SK-N-SH (cell line): Measurements from ENCODE around the gene METTL24. TPM values are rescaled to one million over a fixed set of nuclear protein-coding genes. Genes with fewer than 3 reads are reported as not detected.

ENCODE experiments used
- CTCF ChIA-PET: fragments of 300-600, 350-600 bp; formaldehyde crosslinking; extraction: SDS; loops from one replicate; lab custom pipeline; 2021; lab: Yijun Ruan, JAX
- POLR2A ChIA-PET: fragments of 350-600 bp; sonication (Branson Sonifier 250); formaldehyde crosslinking; extraction: SDS; loops from one replicate; lab custom pipeline; 2020; ENCODE audit warnings: antibody characterized with exemption, inconsistent platforms; lab: Yijun Ruan, JAX
- DNase-seq: peaks from one replicate; pipeline ENCODE4 v3.0.0; 2012
- H2AFZ ChIP-seq: fragments of 200-600 bp; sonication (generic); 2 replicates; pipeline ENCODE4 v1.8.1; 2016; ENCODE audit warnings: antibody characterized with exemption, mild to moderate bottlenecking, low read depth
- H3F3A ChIP-seq: fragments of 200-600 bp; sonication (generic); replicated peaks from 2 replicates; pipeline ENCODE3; 2016; ENCODE audit warnings: antibody characterized with exemption, mild to moderate bottlenecking; ENCODE audit not compliant: insufficient read depth
- H3K27ac ChIP-seq, 2 experiments: fragments of 200-500 bp in 1 of 2; fragments of 200-600 bp in 1 of 2; sonication (Bioruptor generic) in 1 of 2; sonication (generic), shearing (Covaris generic) in 1 of 2; 2 replicates each; pipeline versions ENCODE4 v1.5.1 to v1.6.1; 2014 to 2016; ENCODE audit warnings: low read depth in 2 of 2, inconsistent platforms in 1 of 2, low read length in 1 of 2, mild to moderate bottlenecking in 1 of 2, mixed read lengths in 1 of 2
- H3K27me3 ChIP-seq: fragments of 200-600 bp; sonication (generic), shearing (Covaris generic); 2 replicates; pipeline ENCODE4 v1.6.1; 2016; ENCODE audit warnings: mixed run types; ENCODE audit not compliant: insufficient read depth
- H3K36me3 ChIP-seq, 2 experiments: fragments of 200-500 bp in 1 of 2; fragments of 200-600 bp in 1 of 2; sonication (Bioruptor generic) in 1 of 2; sonication (generic) in 1 of 2; replicated peaks in 1 of 2; 2 replicates each; pipeline versions ENCODE3 to v1.5.1; 2014 to 2016; ENCODE audit warnings: low read length in 1 of 2, mild to moderate bottlenecking in 1 of 2; ENCODE audit not compliant: insufficient read depth in 2 of 2, control insufficient read depth in 1 of 2
- H3K4me1 ChIP-seq, 2 experiments: fragments of 200-500 bp in 1 of 2; fragments of 200-600 bp in 1 of 2; sonication (Bioruptor generic) in 1 of 2; sonication (generic), shearing (Covaris generic) in 1 of 2; 2 replicates each; pipeline versions ENCODE4 v1.5.1 to v1.6.1; 2014 to 2016; ENCODE audit warnings: low read depth in 1 of 2, low read length in 1 of 2, mixed run types in 1 of 2; ENCODE audit not compliant: insufficient read depth in 2 of 2, control insufficient read depth in 1 of 2
- H3K4me2 ChIP-seq: fragments of 200-600 bp; sonication (generic), shearing (Covaris generic); 2 replicates; pipeline ENCODE4 v1.6.1; 2017; ENCODE audit warnings: mixed run types
- H3K4me3 ChIP-seq, 2 experiments: fragments of 200-500 bp in 1 of 2; fragments of 200-600 bp in 1 of 2; sonication (Bioruptor generic) in 1 of 2; sonication (generic), shearing (Covaris generic) in 1 of 2; 2 replicates each; pipeline versions ENCODE4 v1.5.1 to v1.8.1; 2014 to 2016; ENCODE audit warnings: low read depth in 2 of 2, inconsistent platforms in 1 of 2, low read length in 1 of 2, mild to moderate bottlenecking in 1 of 2, mixed read lengths in 1 of 2, moderate library complexity in 1 of 2
- H3K79me2 ChIP-seq: fragments of 200-600 bp; sonication (generic); 2 replicates; pipeline ENCODE4 v1.8.1; 2017; ENCODE audit warnings: mild to moderate bottlenecking; ENCODE audit not compliant: insufficient read depth
- H3K9ac ChIP-seq: fragments of 200-600 bp; sonication (generic); 2 replicates; pipeline ENCODE4 v1.6.1; 2017; ENCODE audit warnings: mixed run types
- H3K9me2 ChIP-seq: fragments of 200-600 bp; sonication (generic); 2 replicates; pipeline ENCODE4 v1.6.1; 2017; ENCODE audit warnings: mixed run types
- H3K9me3 ChIP-seq: fragments of 200-600 bp; sonication (generic); 2 replicates; pipeline ENCODE4 v1.6.1; 2017; ENCODE audit warnings: mixed run types, mild to moderate bottlenecking, moderate library complexity
- H4K20me1 ChIP-seq: fragments of 200-600 bp; sonication (generic); 2 replicates; pipeline ENCODE4 v1.6.1; 2017; ENCODE audit warnings: mild to moderate bottlenecking, mixed run types; ENCODE audit not compliant: insufficient read depth
- CTCF ChIP-seq: fragments of 200-600 bp; sonication (generic); IDR thresholded peaks from 2 replicates; pipeline ENCODE4 v1.6.1; 2017; ENCODE audit warnings: antibody characterized with exemption, mild to moderate bottlenecking, moderate library complexity
- EP300 ChIP-seq, 2 experiments: IDR thresholded peaks; 2 replicates each; pipeline versions ENCODE4 v1.4.0 to v1.6.1; 2012; ENCODE audit warnings: borderline replicate concordance in 1 of 2, low read depth in 1 of 2, low read length in 1 of 2
- EZH2phosphoT487 ChIP-seq: fragments of 200-600 bp; sonication (generic); IDR thresholded peaks from 2 replicates; pipeline ENCODE4 v1.6.1; 2017; ENCODE audit warnings: low read depth, mixed run types, mild to moderate bottlenecking, antibody characterized with exemption, moderate library complexity, borderline replicate concordance
- FOXJ3 ChIP-seq: sonication (generic); formaldehyde crosslinking; IDR thresholded peaks from 2 replicates; pipeline ENCODE4 v1.5.1; 2020; ENCODE audit warnings: mild to moderate bottlenecking, missing genetic modification reagents
- GABPA ChIP-seq: IDR thresholded peaks from 2 replicates; pipeline ENCODE4 v1.4.0; 2012; ENCODE audit warnings: low read depth, mild to moderate bottlenecking
- GATA2 ChIP-seq: sonication (generic); formaldehyde crosslinking; IDR thresholded peaks from 2 replicates; pipeline ENCODE4 v1.5.0; 2020; ENCODE audit warnings: mild to moderate bottlenecking, missing genetic modification reagents
- IRF3 ChIP-seq: fragments of 150-350 bp; IDR thresholded peaks from 2 replicates; pipeline ENCODE4 v1.6.1; 2016; ENCODE audit warnings: mild to moderate bottlenecking, low read depth, low read length
- JUND ChIP-seq: IDR thresholded peaks from 2 replicates; pipeline ENCODE4 v1.4.0; 2012
- MEF2A ChIP-seq: IDR thresholded peaks from 2 replicates; pipeline ENCODE4 v1.4.0; 2012; ENCODE audit warnings: low read depth, borderline replicate concordance
- NFIC ChIP-seq: IDR thresholded peaks from 2 replicates; pipeline ENCODE4 v1.4.0; 2012; ENCODE audit warnings: borderline replicate concordance
- PBX3 ChIP-seq: IDR thresholded peaks from 2 replicates; pipeline ENCODE4; 2012
- POLR2AphosphoS5 ChIP-seq: IDR thresholded peaks from 2 replicates; pipeline ENCODE4 v1.6.1; 2012; ENCODE audit warnings: low read depth, low read length
- RAD21 ChIP-seq: IDR thresholded peaks from 2 replicates; pipeline ENCODE4 v1.6.1; 2012; ENCODE audit warnings: mild to moderate bottlenecking, low read length
- REST ChIP-seq: IDR thresholded peaks from 2 replicates; pipeline ENCODE4 v1.6.1; 2012; ENCODE audit warnings: mild to moderate bottlenecking, low read depth, low read length, moderate library complexity
- RXRA ChIP-seq: IDR thresholded peaks from 2 replicates; pipeline ENCODE4 v1.4.0; 2012; ENCODE audit warnings: low read depth, mild to moderate bottlenecking, borderline replicate concordance
- SIN3A ChIP-seq: IDR thresholded peaks from 2 replicates; pipeline ENCODE4 v1.6.1; 2012; ENCODE audit warnings: low read depth, mild to moderate bottlenecking, low read length, moderate library complexity, borderline replicate concordance
- TAF1 ChIP-seq: IDR thresholded peaks from 2 replicates; pipeline ENCODE4 v1.6.1; 2012; ENCODE audit warnings: low read depth, mild to moderate bottlenecking, low read length, moderate library complexity, borderline replicate concordance
- TCF12 ChIP-seq: IDR thresholded peaks from 2 replicates; pipeline ENCODE4 v1.4.0; 2012
- USF1 ChIP-seq: IDR thresholded peaks from 2 replicates; pipeline ENCODE4 v1.4.0; 2012; ENCODE audit warnings: low read depth, borderline replicate concordance
- WGBS: methylation state at CpG from one replicate; pipeline ENCODE4 v1.1.6; 2017; ENCODE audit warnings: low lambda C conversion rate; 5-methylcytosine and 5-hydroxymethylcytosine counted together
- polyA plus RNA-seq, 3 experiments: library from polyadenylated mRNA; depleted of rRNA; stranded (reverse); fragments of >200 nt; gene quantifications; 2 replicates each; pipeline ENCODE4 v1.2.3, GENCODE V29; 2012

The METTL24 gene
- polyA plus RNA-seq, 1 of the 3 experiments (the other 2 are of a cell fraction), result not detected

- DNase-seq, result no peak
- WGBS, result 87% methylated on average over 24 of the region's 43 CpGs
- Histone ChIP-seq H3K9ac (no peak overlapping the region), H4K20me1 (no peaks in the 10 kb centered on the region), H3K4me3 (no peak overlapping the region), H3K9me3 (no peaks in the 10 kb centered on the region), H3K4me1 (no peaks in the 10 kb centered on the region), H3K27me3 (no peaks in the 10 kb centered on the region)
- POLR2A ChIA-PET, result no interaction called here
- TF ChIP-seq RXRA (no peak), FOXJ3 (CRISPR knock-in tag) (no peak), SIN3A (no peak)
- TF ChIP-seq, all 33 proteins: peak for 0
- Histone ChIP-seq H3K4me2 (no peak overlapping the region), H2AFZ (no peak overlapping the region), H3K27ac (no peak overlapping the region), H3K9me2 (no peaks in the 10 kb centered on the region), H3K79me2 (no peaks in the 10 kb centered on the region), H3K36me3 (no peaks in the 10 kb centered on the region), H3F3A (no peaks in the 10 kb centered on the region)
- CTCF ChIA-PET, result interaction anchor here (3.5 kb wide), 1 partner anchor 360 kb away, joined by 15 read pairs; no protein-coding TSS in a partner anchor
Observed at GRCh38 chr6:110399219-110400071, 41.3 kb upstream of the METTL24 start.

GRCh38 chr6:110398778-110399177, 40.6 kb upstream of the METTL24 start:
- H3K4me1 ChIP-seq, result no peaks in the 10 kb centered on the region
- H3K27ac ChIP-seq, result no peak overlapping the region
- H3K79me2 ChIP-seq, result no peaks in the 10 kb centered on the region
- DNase-seq, result no peak
- no peaks in the 10 kb centered on the region for H3F3A ChIP-seq
- no peaks in the 10 kb centered on the region for H3K36me3 ChIP-seq
- H3K9ac ChIP-seq, result no peak overlapping the region
- ChIA-PET POLR2A (no interaction called here), CTCF (interaction anchor here (1.2 to 3.5 kb wide), 2 partner anchors 345 to 359 kb away, joined by 3 to 15 read pairs; no protein-coding TSS in a partner anchor)
- WGBS, result 78% methylated on average over 4 of the region's 4 CpGs
- H3K9me2 ChIP-seq, result no peaks in the 10 kb centered on the region
- no peak overlapping the region for H3K4me3 ChIP-seq
- H3K9me3 ChIP-seq, result no peaks in the 10 kb centered on the region
- no peak overlapping the region for H2AFZ ChIP-seq
- no peaks in the 10 kb centered on the region for H3K27me3 ChIP-seq
- no peaks in the 10 kb centered on the region for H4K20me1 ChIP-seq
- H3K4me2 ChIP-seq, result no peak overlapping the region
- TF ChIP-seq EZH2phosphoT487 (no peak), CTCF (no peak), PBX3 (no peak), JUND (no peak), MEF2A (no peak), IRF3 (no peak), USF1 (no peak), RAD21 (no peak), EP300 (IDR thresholded peaks at IDR 0.05; ENCODE audit: borderline replicate concordance in 1 of 2, low read depth in 1 of 2, low read length in 1 of 2) (no peak), TCF12 (no peak), GABPA (no peak), NFIC (no peak), TAF1 (no peak), POLR2AphosphoS5 (no peak), GATA2 (CRISPR knock-in tag) (no peak), REST (no peak), FOXJ3 (CRISPR knock-in tag) (no peak)
